Caco-2 (cell line): Measurements from ENCODE around the gene SIRPG. TPM values are rescaled to one million over a fixed set of nuclear protein-coding genes. Genes with fewer than 3 reads are reported as not detected.

Experiments used
- BruUV-seq: library from RNA; stranded (reverse); fragments of 400-500 nt; replicated peaks from 2 replicates; lab custom pipeline; 2021; lab: Mats Ljungman, UMichigan
- CTCF ChIA-PET: fragments of 300-600 bp; sonication (Branson Sonifier 250); formaldehyde crosslinking; loops from one replicate; lab custom pipeline; 2022; ENCODE audit warnings: antibody characterized with exemption; lab: Charles Lee
- POLR2A ChIA-PET: fragments of 300-600 bp; sonication (Branson Sonifier 250); formaldehyde crosslinking; loops from one replicate; lab custom pipeline; 2022; ENCODE audit warnings: antibody characterized with exemption; lab: Charles Lee
- DNase-seq, 2 experiments: peaks; one replicate each; pipeline versions ENCODE4 v3.0.0 to v3.0.0-alpha.2; 2020 to 2022
- H3K27me3 ChIP-seq: replicated peaks from 2 replicates; pipeline ENCODE4 v1.6.0; 2011; ENCODE audit warnings: low read length; ENCODE audit not compliant: control insufficient read depth, insufficient read depth
- H3K36me3 ChIP-seq: 2 replicates; pipeline ENCODE4 v1.5.1; 2011; ENCODE audit warnings: low read length; ENCODE audit not compliant: control insufficient read depth, insufficient read depth
- H3K4me1 ChIP-seq: fragments of 250-450 bp; sonication (Bioruptor Pico); 2 replicates; pipeline ENCODE4 v1.5.1; 2020; ENCODE audit warnings: mild to moderate bottlenecking
- H3K4me3 ChIP-seq: 2 replicates; pipeline ENCODE4 v1.5.1; 2011; ENCODE audit warnings: low read depth, mild to moderate bottlenecking, control low read depth, low read length
- H3K9me3 ChIP-seq: fragments of 250-450 bp; sonication (Bioruptor Pico); 2 replicates; pipeline ENCODE4 v1.5.1; 2020; ENCODE audit warnings: mild to moderate bottlenecking, moderate library complexity
- H3K27ac Mint-ChIP-seq: one replicate; pipeline ENCODE4 v1.8.0; 2022; ENCODE audit warnings: mixed read lengths; ENCODE audit not compliant: unreplicated experiment
- H3K27me3 Mint-ChIP-seq: one replicate; pipeline ENCODE4 v1.8.0; 2022; ENCODE audit warnings: mixed read lengths; ENCODE audit not compliant: insufficient read depth, unreplicated experiment
- H3K36me3 Mint-ChIP-seq: one replicate; pipeline ENCODE4 v1.8.0; 2022; ENCODE audit warnings: mild to moderate bottlenecking, mixed read lengths; ENCODE audit not compliant: insufficient read depth, unreplicated experiment
- H3K4me1 Mint-ChIP-seq: one replicate; pipeline ENCODE4 v1.8.0; 2022; ENCODE audit warnings: low read depth, mixed read lengths; ENCODE audit not compliant: unreplicated experiment
- H3K4me3 Mint-ChIP-seq: one replicate; pipeline ENCODE4 v1.8.0; 2022; ENCODE audit warnings: mild to moderate bottlenecking, moderate library complexity, mixed read lengths; ENCODE audit not compliant: unreplicated experiment
- H3K9me3 Mint-ChIP-seq: one replicate; pipeline ENCODE4 v1.8.0; 2022; ENCODE audit warnings: mixed read lengths; ENCODE audit not compliant: unreplicated experiment
- intact Hi-C: fragments of 100-400 bp; cut with micrococcal nuclease; formaldehyde crosslinking; loops from one replicate; pipeline ENCODE4 v1.10.0; 2022; ENCODE audit not compliant: unreplicated experiment
- total RNA-seq: library from RNA; stranded (reverse); gene quantifications from 2 replicates; pipeline ENCODE4 v1.2.3, GENCODE V29; 2022
- TF ChIP-seq, protein P1 (sequence below), 2 experiments: fragments of 200-600 bp in 1 of 2; IDR thresholded peaks; 1 replicate in 1 of 2; 2 replicates in 1 of 2; pipeline versions ENCODE4 v1.5.1 to v1.8.0; 2011 to 2022; ENCODE audit warnings: antibody characterized with exemption in 1 of 2, control low read depth in 1 of 2, inconsistent platforms in 1 of 2, low read depth in 1 of 2, low read length in 1 of 2, mild to moderate bottlenecking in 1 of 2, moderate library complexity in 1 of 2; ENCODE audit not compliant: insufficient read depth in 1 of 2, severe bottlenecking in 1 of 2, unreplicated experiment in 1 of 2

SIRPG gene
- total RNA-seq, 1 experiment from 2014 or later: not detected

DNA sequence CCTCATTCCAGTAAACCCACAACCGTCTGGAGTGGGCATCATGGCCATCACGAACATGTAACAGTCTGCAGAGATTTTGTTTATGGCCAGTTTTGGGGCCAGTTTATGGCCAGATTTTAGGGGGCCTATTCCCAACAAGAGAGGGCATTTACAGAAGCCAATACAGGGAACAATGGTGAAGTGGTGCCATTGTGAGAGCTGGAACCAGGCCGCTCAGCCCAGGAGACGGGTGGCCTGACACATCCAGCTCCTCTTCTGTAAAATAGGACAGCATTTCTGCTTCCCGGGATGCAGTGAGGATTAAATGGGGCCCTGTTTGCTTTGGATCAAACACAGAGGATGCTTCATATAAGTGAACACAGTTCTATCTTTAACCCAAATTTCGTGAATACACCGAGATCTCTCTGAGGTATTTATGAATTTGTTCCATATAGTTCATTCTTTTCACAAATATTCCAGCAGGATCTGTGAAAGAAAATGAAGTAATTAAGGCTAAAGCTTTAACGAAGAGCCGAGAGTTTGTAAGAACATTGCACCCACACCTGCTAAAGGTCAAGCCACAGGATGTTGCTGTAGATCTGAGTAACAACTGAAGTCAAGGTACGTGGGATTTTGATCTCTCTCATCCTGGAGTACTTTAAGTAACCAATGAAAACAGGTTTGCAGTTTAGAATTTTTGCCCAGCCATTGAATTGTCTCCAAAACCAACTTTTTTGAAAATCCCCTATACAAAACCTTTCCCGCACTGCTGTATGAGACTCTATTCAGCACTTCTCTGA is 14.5 kb upstream of the SIRPG start:
- no peaks in the 10 kb centered on the region; the same call in none of the 2 replicates for H3K27me3 ChIP-seq
- TF ChIP-seq, protein P1, sequence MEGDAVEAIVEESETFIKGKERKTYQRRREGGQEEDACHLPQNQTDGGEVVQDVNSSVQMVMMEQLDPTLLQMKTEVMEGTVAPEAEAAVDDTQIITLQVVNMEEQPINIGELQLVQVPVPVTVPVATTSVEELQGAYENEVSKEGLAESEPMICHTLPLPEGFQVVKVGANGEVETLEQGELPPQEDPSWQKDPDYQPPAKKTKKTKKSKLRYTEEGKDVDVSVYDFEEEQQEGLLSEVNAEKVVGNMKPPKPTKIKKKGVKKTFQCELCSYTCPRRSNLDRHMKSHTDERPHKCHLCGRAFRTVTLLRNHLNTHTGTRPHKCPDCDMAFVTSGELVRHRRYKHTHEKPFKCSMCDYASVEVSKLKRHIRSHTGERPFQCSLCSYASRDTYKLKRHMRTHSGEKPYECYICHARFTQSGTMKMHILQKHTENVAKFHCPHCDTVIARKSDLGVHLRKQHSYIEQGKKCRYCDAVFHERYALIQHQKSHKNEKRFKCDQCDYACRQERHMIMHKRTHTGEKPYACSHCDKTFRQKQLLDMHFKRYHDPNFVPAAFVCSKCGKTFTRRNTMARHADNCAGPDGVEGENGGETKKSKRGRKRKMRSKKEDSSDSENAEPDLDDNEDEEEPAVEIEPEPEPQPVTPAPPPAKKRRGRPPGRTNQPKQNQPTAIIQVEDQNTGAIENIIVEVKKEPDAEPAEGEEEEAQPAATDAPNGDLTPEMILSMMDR (IDR thresholded peaks at IDR 0.05; ENCODE audit: insufficient read depth in 1 of 2, low read depth in 1 of 2, low read length in 1 of 2, severe bottlenecking in 1 of 2, unreplicated experiment in 1 of 2): no peak
- Mint-ChIP-seq H3K36me3 (no peaks in the 10 kb centered on the region), H3K4me1 (no peaks in the 10 kb centered on the region), H3K27ac (no peak overlapping the region), H3K4me3 (no peak overlapping the region), H3K9me3 (no peaks in the 10 kb centered on the region), H3K27me3 (peaks cover 10% of the 10 kb centered on the region)
- ChIA-PET POLR2A (no interaction called here), CTCF (no interaction called here)
- H3K9me3 ChIP-seq: no peaks in the 10 kb centered on the region
- intact Hi-C loops: no loop called here
- no peak for DNase-seq
- H3K36me3 ChIP-seq: no peaks in the 10 kb centered on the region
- H3K4me3 ChIP-seq: no peak overlapping the region
- no TSS peak for BruUV-seq
- no peaks in the 10 kb centered on the region for H3K4me1 ChIP-seq

DNA sequence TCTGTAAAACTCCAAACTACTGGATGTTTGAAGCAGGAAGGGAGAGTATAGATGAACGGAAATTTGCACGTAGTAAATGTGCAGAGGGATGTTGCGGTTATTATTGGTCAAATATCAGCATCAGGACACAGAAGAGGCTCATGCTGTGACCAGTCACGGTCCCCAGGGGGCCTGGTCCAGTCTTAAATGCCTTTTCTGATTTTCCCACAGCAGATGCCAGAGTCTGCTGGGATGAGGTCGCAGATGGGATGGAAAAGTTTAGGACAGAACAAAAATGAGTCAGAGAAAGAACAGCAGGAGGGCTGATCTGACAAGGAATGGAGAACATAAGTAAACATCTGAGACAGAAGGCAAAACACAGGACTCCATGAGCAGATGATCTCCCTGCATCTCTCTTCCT is 11.7 kb upstream of the SIRPG start:
- no TSS peak for BruUV-seq
- Histone ChIP-seq H3K27me3 (no peaks in the 10 kb centered on the region; the same call in 1 of the 2 replicates), H3K4me3 (no peak overlapping the region), H3K4me1 (no peaks in the 10 kb centered on the region), H3K36me3 (no peaks in the 10 kb centered on the region), H3K9me3 (no peaks in the 10 kb centered on the region)
- Mint-ChIP-seq H3K4me3 (no peak overlapping the region), H3K27me3 (peaks cover 7% of the 10 kb centered on the region), H3K4me1 (no peaks in the 10 kb centered on the region), H3K27ac (no peak overlapping the region), H3K9me3 (no peaks in the 10 kb centered on the region), H3K36me3 (no peaks in the 10 kb centered on the region)
- TF ChIP-seq, protein P1 (IDR thresholded peaks at IDR 0.05; ENCODE audit: insufficient read depth in 1 of 2, low read depth in 1 of 2, low read length in 1 of 2, severe bottlenecking in 1 of 2, unreplicated experiment in 1 of 2): no peak
- intact Hi-C loops: no loop called here
- ChIA-PET POLR2A (no interaction called here), CTCF (no interaction called here)
- no peak for DNase-seq

DNA sequence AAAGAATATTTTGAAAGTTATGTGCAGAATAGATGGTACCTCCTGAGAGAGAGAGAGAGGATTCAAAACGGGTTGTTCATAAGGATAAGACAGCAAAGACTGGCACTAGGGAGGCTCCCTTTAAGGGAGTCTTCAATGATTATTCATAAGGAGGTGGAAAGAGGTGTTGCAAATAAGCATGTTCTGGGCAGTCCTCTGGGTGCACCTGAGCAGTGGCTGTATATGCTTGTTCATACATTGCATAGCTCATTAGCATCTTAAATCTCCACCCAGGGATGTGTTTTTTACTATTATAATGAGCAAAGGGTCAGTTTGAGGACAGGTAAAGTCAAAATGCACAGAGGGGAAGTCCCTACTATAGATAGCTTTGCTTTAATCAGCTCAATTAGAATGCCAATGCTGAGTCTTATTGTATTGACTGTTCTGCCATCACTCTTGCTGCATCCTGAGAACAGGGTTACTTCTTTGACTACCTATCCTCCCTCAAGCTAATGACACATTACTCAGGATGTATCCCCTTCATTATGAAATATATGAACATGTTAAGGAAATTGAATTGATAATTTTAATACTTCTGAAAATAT is 10.0 kb upstream of the SIRPG start:
- Mint-ChIP-seq H3K27ac (no peak overlapping the region), H3K4me3 (no peak overlapping the region), H3K36me3 (no peaks in the 10 kb centered on the region), H3K9me3 (no peaks in the 10 kb centered on the region), H3K27me3 (peaks cover 11% of the 10 kb centered on the region), H3K4me1 (no peaks in the 10 kb centered on the region)
- TF ChIP-seq, protein P1 (IDR thresholded peaks at IDR 0.05; ENCODE audit: insufficient read depth in 1 of 2, low read depth in 1 of 2, low read length in 1 of 2, severe bottlenecking in 1 of 2, unreplicated experiment in 1 of 2): no peak
- CTCF ChIA-PET: no interaction called here
- Histone ChIP-seq H3K9me3 (no peaks in the 10 kb centered on the region), H3K4me1 (no peaks in the 10 kb centered on the region), H3K36me3 (no peaks in the 10 kb centered on the region), H3K27me3 (no peaks in the 10 kb centered on the region; the same call in 1 of the 2 replicates), H3K4me3 (no peak overlapping the region)
- no peak for DNase-seq
- POLR2A ChIA-PET: no interaction called here
- BruUV-seq: no TSS peak
- intact Hi-C loops: no loop called here
